Myometrial cell (primary cell): ENCODE data around the gene SSX2. TPM values are rescaled to one million over a fixed set of nuclear protein-coding genes. Genes with fewer than 3 reads are reported as not detected.

Experiments used
- total RNA-seq: library from RNA; depleted of rRNA; stranded (reverse); fragments of >200 nt; gene quantifications from 2 replicates; pipeline ENCODE4 v1.2.3, GENCODE V29; 2015

The SSX2 gene
- not detected in 2 replicates for total RNA-seq

GRCh38 chrX:52707078-52707477, at the start of gene SSX2:
SSX2 (minus strand) TSS chrX:52707178; CDS start chrX:52705749, 1,429 bp downstream.

GRCh38 chrX:52750952-52751351, 44.0 kb upstream of the SSX2 start, which contains the start of gene SSX2B:
SSX2B (plus strand) TSS chrX:52751252; CDS start chrX:52752681, 1,429 bp downstream.

GRCh38 chrX:52654800-52655199, 52.2 kb downstream of the SSX2 start, which contains the start of gene SSX7:
SSX7 (minus strand) TSS chrX:52654900; CDS start chrX:52653472, 1,428 bp downstream.

Other genes starting within 250 kb of the SSX2 start
- not detected in 2 replicates for gene XAGE1A, start 211.4 kb downstream of the SSX2 start, total RNA-seq
- gene XAGE1B, start 190.1 kb downstream of the SSX2 start, total RNA-seq = not detected in 2 replicates
- gene SSX7, start 52.3 kb downstream of the SSX2 start, total RNA-seq = not detected in 2 replicates
- not detected in 2 replicates for gene SSX2B, start 44.1 kb upstream of the SSX2 start, total RNA-seq
- gene SPANXN5, start 90.2 kb upstream of the SSX2 start, total RNA-seq = not detected in 2 replicates
- gene XAGE5, start 104.1 kb upstream of the SSX2 start, total RNA-seq = not detected in 2 replicates
- gene XAGE3, start 160.9 kb upstream of the SSX2 start, total RNA-seq = not detected in 2 replicates
- gene FAM156B, start 190.2 kb upstream of the SSX2 start, total RNA-seq = 12.9 and 13.5 TPM in 2 replicates